BLaER1 treated with 17β-estradiol and CSF1 and Interleukin-3, amounts not matched to agents 10 nM and 100 nM (cell line): ENCODE results near the gene HUWE1.

Experiments used
- H3K27ac ChIP-seq, 11 experiments: shearing (Covaris generic); formaldehyde crosslinking; 2 replicates each; pipeline ENCODE4 v1.8.1; 2022
- H3K27me3 ChIP-seq, 11 experiments: shearing (Covaris generic); formaldehyde crosslinking; 2 replicates each; pipeline ENCODE4 v1.8.1; 2022
- H3K36me3 ChIP-seq, 11 experiments: shearing (Covaris generic); formaldehyde crosslinking; 2 replicates each; pipeline ENCODE4 v1.8.1; 2022
- H3K4me1 ChIP-seq, 10 experiments: shearing (Covaris generic); formaldehyde crosslinking; 2 replicates each; pipeline ENCODE4 v1.8.1; 2022
- H3K4me2 ChIP-seq, 11 experiments: shearing (Covaris generic); formaldehyde crosslinking; 2 replicates each; pipeline ENCODE4 v1.8.1; 2022
- H3K4me3 ChIP-seq, 10 experiments: shearing (Covaris generic); formaldehyde crosslinking; 2 replicates each; pipeline ENCODE4 v1.8.1; 2022
- H3K9ac ChIP-seq, 11 experiments: shearing (Covaris generic); formaldehyde crosslinking; 2 replicates each; pipeline ENCODE4 v1.8.1; 2022
- H3K9me3 ChIP-seq, 11 experiments: shearing (Covaris generic); formaldehyde crosslinking; replicated peaks in 1 of 11; 2 replicates each; pipeline ENCODE4 v1.8.1; 2022
- H4K20me1 ChIP-seq, 11 experiments: shearing (Covaris generic); formaldehyde crosslinking; 2 replicates each; pipeline ENCODE4 v1.8.1; 2022
- Cebpa-rat ChIP-seq, 11 experiments: shearing (Covaris generic); IDR thresholded peaks; 2 replicates each; pipeline ENCODE4 v1.8.1; 2022

The HUWE1 gene

GRCh38 chrX:53659039-53659438 lies 27.5 kb downstream of the HUWE1 start:
- Histone ChIP-seq H3K4me1 (no peaks in the 10 kb centered on the region), H3K4me2 (no peak overlapping the region), H3K9me3 (peaks cover 0 to 6% (median 0%) of the 10 kb centered on the region in 11 experiments; a peak in 1 of 22 replicates), H3K4me3 (no peak overlapping the region), H3K27ac (no peak overlapping the region), H3K27me3 (peaks cover 44 to 95% (median 82%) of the 10 kb centered on the region in 11 experiments), H3K36me3 (peaks cover 11 to 71% (median 48%) of the 10 kb centered on the region in 11 experiments; a peak in 20 of 22 replicates), H4K20me1 (peaks cover 60 to 100% (median 93%) of the 10 kb centered on the region in 11 experiments), H3K9ac (no peak overlapping the region)
- TF ChIP-seq Cebpa-rat (IDR thresholded peaks at IDR 0.05) = no peak

- Histone ChIP-seq H3K4me2 (no peak overlapping the region), H3K27ac (no peak overlapping the region), H3K36me3 (peaks cover 14 to 71% (median 46%) of the 10 kb centered on the region in 11 experiments; a peak in 21 of 22 replicates), H3K9me3 (peaks cover 0 to 6% (median 0%) of the 10 kb centered on the region in 11 experiments; a peak in 1 of 22 replicates), H3K9ac (no peak overlapping the region), H3K27me3 (peaks cover 59 to 95% (median 85%) of the 10 kb centered on the region in 11 experiments), H3K4me1 (no peaks in the 10 kb centered on the region), H4K20me1 (peaks cover 70 to 100% (median 95%) of the 10 kb centered on the region in 11 experiments), H3K4me3 (no peak overlapping the region)
- no peak for TF ChIP-seq Cebpa-rat (IDR thresholded peaks at IDR 0.05)
Observed at GRCh38 chrX:53656845-53657244, 29.7 kb downstream of the HUWE1 start.

GRCh38 chrX:53654376-53654775 lies 32.1 kb downstream of the HUWE1 start:
- Histone ChIP-seq H3K4me1 (no peaks in the 10 kb centered on the region), H4K20me1 (peaks cover 73 to 100% (median 99%) of the 10 kb centered on the region in 11 experiments; a peak in 21 of 22 replicates), H3K4me2 (no peak overlapping the region), H3K4me3 (no peak overlapping the region), H3K27ac (no peak overlapping the region), H3K9me3 (no peaks in the 10 kb centered on the region), H3K36me3 (peaks cover 33 to 71% (median 54%) of the 10 kb centered on the region in 11 experiments; a peak in 21 of 22 replicates), H3K9ac (no peak overlapping the region), H3K27me3 (peaks cover 77 to 100% (median 97%) of the 10 kb centered on the region in 11 experiments)
- no peak for TF ChIP-seq Cebpa-rat (IDR thresholded peaks at IDR 0.05)

GRCh38 chrX:53644751-53645150 lies 41.8 kb downstream of the HUWE1 start:
- no peak for TF ChIP-seq Cebpa-rat (IDR thresholded peaks at IDR 0.05)
- Histone ChIP-seq H3K9ac (no peak overlapping the region), H3K27ac (no peak overlapping the region), H3K4me1 (no peaks in the 10 kb centered on the region), H3K36me3 (peaks cover 84 to 100% (median 94%) of the 10 kb centered on the region in 11 experiments), H3K4me3 (no peak overlapping the region), H3K9me3 (peaks cover 0 to 1% (median 0%) of the 10 kb centered on the region in 11 experiments; a peak in 1 of 22 replicates), H3K4me2 (no peak overlapping the region), H4K20me1 (peaks cover 14 to 80% (median 55%) of the 10 kb centered on the region in 11 experiments; a peak in 20 of 22 replicates), H3K27me3 (peaks cover 72 to 98% (median 95%) of the 10 kb centered on the region in 11 experiments)

GRCh38 chrX:53642337-53642736 lies 44.2 kb downstream of the HUWE1 start:
- no peak overlapping the region for H3K4me3 ChIP-seq

GRCh38 chrX:53639257-53639656 lies 47.3 kb downstream of the HUWE1 start:
- no peaks in the 10 kb centered on the region for H3K4me1 ChIP-seq
- H3K4me3 ChIP-seq = no peak overlapping the region
- H3K9ac ChIP-seq = no peak overlapping the region
- no peak for TF ChIP-seq Cebpa-rat (IDR thresholded peaks at IDR 0.05)
- H3K27ac ChIP-seq = no peak overlapping the region
- H3K27me3 ChIP-seq = peaks cover 78 to 97% (median 89%) of the 10 kb centered on the region in 11 experiments
- no peak overlapping the region for H3K4me2 ChIP-seq
- H3K36me3 ChIP-seq = peaks cover 69 to 92% (median 85%) of the 10 kb centered on the region in 11 experiments
- peaks cover 12 to 80% (median 53%) of the 10 kb centered on the region in 11 experiments; a peak in 20 of 22 replicates for H4K20me1 ChIP-seq
- peaks cover 0 to 6% (median 0%) of the 10 kb centered on the region in 11 experiments; a peak in 2 of 22 replicates for H3K9me3 ChIP-seq

More at GRCh38 chrX:53642337-53642736, 44.2 kb downstream of the HUWE1 start:
- peak in 3 of 11 experiments; percentile 26 to 58 (median 46); a peak in 2 of 22 replicates for TF ChIP-seq Cebpa-rat (IDR thresholded peaks at IDR 0.05)
- H3K9ac ChIP-seq = no peak overlapping the region
- peaks cover 4 to 76% (median 42%) of the 10 kb centered on the region in 11 experiments; a peak in 19 of 22 replicates for H4K20me1 ChIP-seq
- H3K4me2 ChIP-seq = no peak overlapping the region
- peaks cover 66 to 98% (median 89%) of the 10 kb centered on the region in 11 experiments for H3K27me3 ChIP-seq
- H3K36me3 ChIP-seq = peaks cover 77 to 99% (median 90%) of the 10 kb centered on the region in 11 experiments
- H3K27ac ChIP-seq = no peak overlapping the region
- H3K9me3 ChIP-seq = peaks cover 0 to 6% (median 0%) of the 10 kb centered on the region in 11 experiments; a peak in 2 of 22 replicates
- no peaks in the 10 kb centered on the region for H3K4me1 ChIP-seq

GRCh38 chrX:53637479-53637878 lies 49.0 kb downstream of the HUWE1 start:
- H3K4me2 ChIP-seq = no peak overlapping the region
- no peaks in the 10 kb centered on the region for H3K4me1 ChIP-seq
- H3K9me3 ChIP-seq = peaks cover 0 to 6% (median 0%) of the 10 kb centered on the region in 11 experiments; a peak in 2 of 22 replicates
- peaks cover 18 to 93% (median 63%) of the 10 kb centered on the region in 11 experiments; a peak in 20 of 22 replicates for H4K20me1 ChIP-seq
- TF ChIP-seq Cebpa-rat (IDR thresholded peaks at IDR 0.05) = no peak
- H3K27me3 ChIP-seq = peaks cover 79 to 97% (median 89%) of the 10 kb centered on the region in 11 experiments
- no peak overlapping the region for H3K27ac ChIP-seq
- peaks cover 63 to 92% (median 84%) of the 10 kb centered on the region in 11 experiments for H3K36me3 ChIP-seq
- H3K9ac ChIP-seq = no peak overlapping the region
- no peak overlapping the region for H3K4me3 ChIP-seq

GRCh38 chrX:53631156-53631555 lies 55.4 kb downstream of the HUWE1 start:
- peaks cover 86 to 97% (median 96%) of the 10 kb centered on the region in 11 experiments for H3K27me3 ChIP-seq
- H3K4me3 ChIP-seq = no peak overlapping the region
- H3K4me2 ChIP-seq = no peak overlapping the region
- no peak for TF ChIP-seq Cebpa-rat (IDR thresholded peaks at IDR 0.05)
- H3K9me3 ChIP-seq = no peaks in the 10 kb centered on the region
- no peak overlapping the region for H3K9ac ChIP-seq
- H3K27ac ChIP-seq = no peak overlapping the region
- H4K20me1 ChIP-seq = peaks cover 11 to 60% (median 45%) of the 10 kb centered on the region in 11 experiments; a peak in 20 of 22 replicates
- peaks cover 71 to 96% (median 89%) of the 10 kb centered on the region in 11 experiments for H3K36me3 ChIP-seq
- H3K4me1 ChIP-seq = no peaks in the 10 kb centered on the region

- H3K4me2 ChIP-seq = no peak overlapping the region
Observed at GRCh38 chrX:53630261-53630660, 56.3 kb downstream of the HUWE1 start.

More at GRCh38 chrX:53630261-53630660, 56.3 kb downstream of the HUWE1 start:
- Histone ChIP-seq H3K9ac (no peak overlapping the region), H3K9me3 (no peaks in the 10 kb centered on the region), H3K27me3 (peaks cover 80 to 97% (median 92%) of the 10 kb centered on the region in 11 experiments), H3K36me3 (peaks cover 73 to 97% (median 90%) of the 10 kb centered on the region in 11 experiments), H3K4me3 (no peak overlapping the region), H3K4me1 (no peaks in the 10 kb centered on the region), H3K27ac (no peak overlapping the region), H4K20me1 (peaks cover 8 to 51% (median 40%) of the 10 kb centered on the region in 11 experiments; a peak in 19 of 22 replicates)
- TF ChIP-seq Cebpa-rat (IDR thresholded peaks at IDR 0.05) = no peak
